Nucleus accumbens (tissue), 56 donors: ENCODE data around the gene LITAF.
A peak's percentile ranks its signal among the peaks of the same experiment; 100 is the strongest.
"Not testable (repeated sequence)": the region's sequence is repeated elsewhere in the genome, so short reads cannot be mapped to it uniquely, and the experiment has no call there.

Experiments
- DNase-seq, 56 donors: peaks; one replicate each; lab custom pipeline; 2025; lab: John Stamatoyannopoulos, UW

The LITAF gene

DNA sequence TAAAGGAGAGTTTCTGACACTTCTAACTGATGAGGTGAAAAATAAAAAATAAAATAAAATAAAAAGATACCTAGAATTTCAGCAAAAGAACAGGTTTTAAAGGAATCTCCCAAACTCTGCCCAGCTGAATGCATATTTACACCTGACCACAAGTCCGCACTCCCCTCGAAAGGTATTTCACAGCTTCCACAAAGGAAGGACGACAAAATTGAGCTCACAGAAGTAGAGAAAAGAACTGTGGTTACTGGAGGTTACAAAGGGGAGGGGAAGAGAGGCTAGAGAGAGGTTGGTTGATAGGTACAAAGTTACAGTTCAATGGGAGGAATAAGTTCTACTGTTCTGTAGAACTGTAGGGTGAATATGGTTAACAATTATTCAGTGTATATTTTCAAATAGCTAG lies 5.0 kb downstream of the LITAF start:
- DNase-seq, result no peak

DNA sequence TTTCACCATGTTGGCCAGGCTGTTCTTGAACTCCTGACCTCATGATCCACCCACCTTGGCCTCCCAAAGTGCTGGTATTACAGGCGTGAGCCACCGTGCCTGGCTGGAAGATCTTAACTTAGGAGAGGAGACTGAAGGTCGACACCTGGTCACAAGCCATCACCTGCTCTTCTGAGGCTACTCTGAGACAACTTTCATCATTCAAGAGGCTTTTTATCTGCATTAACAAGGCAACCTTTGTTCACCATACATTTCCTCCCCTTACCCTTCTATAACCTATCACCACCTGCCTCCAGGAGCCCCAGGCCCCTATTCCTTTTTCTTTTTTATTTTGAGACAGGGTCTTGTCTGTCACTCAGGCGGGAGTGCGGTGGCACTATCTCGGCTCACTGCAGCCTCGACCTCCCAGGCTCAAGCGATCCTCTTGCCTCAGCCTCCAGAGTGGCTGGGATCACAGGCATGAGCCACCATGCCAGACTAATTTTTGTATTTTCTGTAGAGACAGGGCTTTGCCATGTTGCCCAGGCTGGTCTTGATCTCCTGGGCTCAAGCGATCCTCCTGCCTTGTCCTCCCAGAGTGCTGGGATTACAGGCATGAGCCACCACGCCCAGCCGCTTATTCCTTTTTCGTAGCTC lies 6.2 kb downstream of the LITAF start:
- no peak for DNase-seq

DNA sequence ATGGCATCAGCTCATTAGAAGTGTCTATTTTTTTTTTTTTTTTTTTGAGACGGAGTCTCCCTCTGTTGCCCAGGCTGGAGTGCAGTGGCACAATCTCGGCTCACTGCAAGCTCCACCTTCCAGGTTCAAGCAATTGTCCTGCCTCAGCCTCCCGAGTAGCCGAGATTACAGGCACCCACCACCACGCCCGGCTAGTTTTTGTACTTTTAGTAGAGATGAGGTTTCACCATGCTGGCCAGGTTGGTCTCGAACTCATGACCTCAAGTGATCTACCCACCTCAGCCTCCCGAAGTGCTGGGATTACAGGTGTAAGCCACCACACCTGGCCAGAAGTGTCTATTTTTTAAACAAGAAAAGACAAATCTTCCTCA lies 9.4 kb downstream of the LITAF start:
- not testable (repeated sequence) for DNase-seq

DNA sequence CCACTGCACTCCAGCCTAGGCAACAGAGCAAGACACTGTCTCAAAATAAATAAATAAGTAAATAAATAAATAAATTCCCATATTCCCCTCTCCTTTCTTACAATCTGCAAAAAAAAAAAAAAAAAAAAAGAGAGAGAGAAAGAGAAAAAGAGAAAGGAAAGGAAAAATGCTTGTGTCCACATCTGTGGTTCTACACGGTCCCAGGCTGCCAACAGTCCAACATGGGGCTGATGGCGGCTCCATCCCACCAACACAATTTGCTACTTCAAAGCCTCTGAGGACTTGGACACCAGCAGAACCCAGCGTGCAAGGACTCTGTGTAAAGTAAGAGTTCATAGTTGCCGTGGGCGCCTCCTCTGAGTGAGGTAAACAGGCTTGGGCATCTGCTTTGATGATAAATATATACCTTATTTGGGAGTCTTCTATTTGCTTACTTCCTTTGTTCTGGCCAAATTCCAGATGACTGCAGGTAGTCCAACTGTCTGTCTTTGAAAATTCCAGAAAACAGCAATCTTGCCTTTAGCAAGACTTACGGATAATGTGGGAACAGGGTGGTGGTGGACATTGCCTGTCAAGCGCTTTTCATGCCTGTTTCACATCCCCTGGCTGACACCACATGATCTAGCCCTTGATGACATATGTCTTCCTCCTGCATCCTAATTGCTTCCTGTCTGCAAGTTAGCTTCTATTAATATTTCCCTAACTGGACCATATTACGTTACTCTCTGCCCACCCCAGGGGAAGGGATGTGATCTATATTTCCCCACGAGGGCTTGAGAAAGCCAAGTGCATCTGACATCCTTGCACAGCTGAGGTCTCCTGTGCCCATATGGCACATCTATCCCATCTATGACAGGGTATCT lies 10.1 kb downstream of the LITAF start:
- DNase-seq, result peak in 2 of 56 donors; percentile 12 to 27

DNA sequence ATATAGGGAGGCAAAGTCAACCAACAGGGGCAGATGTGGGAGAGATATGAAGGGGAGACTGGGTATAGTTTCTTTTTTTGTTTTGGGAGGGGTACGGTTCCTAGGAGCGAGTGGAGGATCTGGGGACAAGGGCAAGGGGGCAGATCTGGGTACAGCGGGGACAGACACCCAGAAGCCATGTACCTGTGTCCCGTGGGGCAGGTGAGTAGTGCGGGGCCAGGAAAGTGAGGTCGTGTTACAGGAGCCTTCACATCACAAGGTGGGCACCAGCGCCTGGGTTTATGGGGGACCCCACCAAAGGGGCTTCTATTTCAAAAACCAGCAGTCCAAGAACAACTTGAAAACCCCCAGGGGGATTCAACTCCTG lies 11.5 kb downstream of the LITAF start:
- no peak for DNase-seq

DNA sequence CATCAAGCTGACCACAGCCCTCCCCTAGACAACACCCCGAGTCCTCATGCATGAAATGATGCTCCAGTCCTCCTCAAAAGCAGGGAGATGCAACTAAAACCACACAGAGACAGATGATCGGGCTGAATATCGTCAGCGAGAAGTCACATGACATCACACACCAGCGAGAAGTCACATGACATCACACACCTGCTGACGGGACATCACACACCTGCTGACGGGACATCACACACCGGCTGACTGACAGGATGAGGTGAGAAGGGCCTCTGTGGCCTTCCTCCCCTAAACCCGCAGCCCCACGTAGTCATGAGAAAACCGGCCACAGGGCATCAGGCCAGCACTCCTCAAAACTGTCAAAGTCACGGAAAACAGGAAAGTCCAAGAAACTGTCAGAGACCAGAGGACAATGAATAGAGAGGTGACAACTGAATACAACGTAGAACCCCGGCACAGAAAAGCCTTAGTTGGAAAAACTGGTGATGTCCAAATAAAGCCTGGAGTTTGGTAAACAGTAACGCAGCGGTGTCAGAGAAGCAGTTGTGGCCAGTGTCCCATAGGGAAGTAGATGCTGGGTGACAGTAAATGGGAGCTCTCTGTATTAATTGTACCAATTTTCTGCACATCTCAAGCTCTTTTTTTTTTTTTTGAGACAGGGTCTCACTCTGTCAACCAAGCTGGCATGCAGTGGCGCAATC lies 14.3 kb downstream of the LITAF start:
- peak in 2 of 56 donors; percentile 10 to 19 for DNase-seq

DNA sequence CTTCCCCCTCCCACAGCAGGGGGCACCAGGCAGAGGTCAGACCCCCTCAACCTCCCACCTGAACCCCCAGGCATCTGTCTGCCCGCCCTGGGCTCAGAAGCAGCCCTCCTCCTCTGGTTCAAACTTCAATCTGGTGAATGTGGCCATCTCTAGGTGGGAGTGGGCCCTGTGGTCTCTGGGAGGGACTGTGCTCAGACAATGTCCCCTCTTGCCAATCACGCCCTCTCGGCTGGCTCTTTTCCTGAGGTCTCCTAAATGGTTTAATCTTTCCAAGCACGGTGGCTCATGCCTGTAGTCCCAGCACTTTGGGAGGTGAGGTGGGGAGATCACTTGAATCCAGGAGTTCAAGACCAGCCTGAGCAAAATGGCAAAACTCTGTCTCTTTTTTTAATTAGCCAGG lies 15.2 kb downstream of the LITAF start:
- no peak for DNase-seq

DNA sequence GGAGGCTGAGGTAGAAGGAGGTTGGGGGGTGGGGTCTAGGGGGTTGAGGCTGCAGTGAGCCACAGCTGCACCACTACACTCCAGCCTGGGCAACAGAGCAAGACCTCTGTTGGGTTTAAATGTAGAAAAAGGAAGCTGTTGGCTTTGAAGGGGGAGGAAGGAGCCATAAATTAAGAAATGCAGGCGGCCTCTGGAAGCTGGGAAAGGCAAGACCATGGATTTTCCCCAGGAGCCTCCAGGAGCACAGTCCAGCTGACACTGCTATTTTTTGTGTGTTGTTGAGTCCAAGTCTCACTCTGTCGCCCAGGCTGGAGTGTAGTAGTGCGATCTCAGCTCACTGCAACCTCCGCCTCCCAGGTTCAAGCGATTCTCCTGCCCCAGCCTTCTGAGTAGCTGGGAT lies 15.9 kb downstream of the LITAF start:
- DNase-seq, result no peak

DNA sequence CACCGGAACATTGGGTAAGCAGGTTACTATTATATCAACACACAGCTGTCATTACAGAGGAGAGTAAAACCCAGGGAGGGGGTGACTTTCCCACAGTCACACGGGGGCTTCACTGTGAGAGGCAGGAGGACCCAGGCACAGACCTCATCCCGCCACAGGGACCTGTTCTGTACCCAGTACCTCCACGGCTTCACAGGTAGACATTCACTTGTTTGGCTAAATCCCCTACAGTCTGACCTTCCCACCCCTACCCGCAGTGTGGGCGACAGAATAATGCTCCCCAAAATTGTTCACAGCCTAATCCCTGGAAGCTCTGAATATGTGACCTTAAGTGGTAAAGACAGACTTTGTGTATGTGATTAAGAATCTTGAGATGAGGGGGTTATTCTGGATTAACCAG lies 16.5 kb downstream of the LITAF start:
- no peak for DNase-seq

DNA sequence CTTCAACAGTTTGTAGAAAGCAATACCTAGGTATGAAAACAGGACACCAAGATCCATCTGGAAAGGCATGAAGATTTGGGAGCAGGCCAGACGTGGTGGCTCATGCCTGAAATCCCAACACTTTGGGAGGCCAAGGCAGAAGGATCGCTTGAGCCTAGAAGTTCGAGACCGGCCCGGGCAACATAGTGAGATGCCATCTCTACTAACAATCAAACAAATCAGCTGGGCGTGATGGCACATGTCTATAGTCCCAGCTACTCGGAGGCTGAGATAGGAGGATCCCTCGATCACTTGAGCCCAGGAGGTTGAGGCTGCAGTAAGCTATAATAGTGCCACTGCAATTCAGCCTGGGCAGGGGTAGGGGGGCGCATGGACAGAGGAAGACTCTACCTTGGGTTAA lies 20.3 kb downstream of the LITAF start:
- no peak for DNase-seq

DNA sequence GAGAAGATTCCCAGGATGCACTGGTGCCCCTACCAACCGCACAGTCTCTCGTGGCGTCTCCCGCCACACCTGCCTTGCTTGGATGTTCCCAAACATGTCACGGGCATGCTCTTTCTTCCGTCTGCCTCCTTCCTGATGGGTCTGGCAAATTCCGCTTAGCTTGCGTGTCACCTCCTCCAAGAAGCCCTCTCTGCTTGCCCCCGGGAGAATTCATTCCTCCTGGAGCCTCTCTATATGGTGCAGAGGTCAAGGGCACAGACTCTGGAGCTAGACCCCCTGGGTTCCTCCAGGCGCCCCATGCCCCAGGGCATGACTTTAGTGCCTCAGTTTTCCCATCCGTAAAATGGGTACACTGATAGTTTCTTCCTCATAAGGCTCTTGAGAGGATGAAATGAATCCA lies 21.1 kb downstream of the LITAF start:
- no peak for DNase-seq

DNA sequence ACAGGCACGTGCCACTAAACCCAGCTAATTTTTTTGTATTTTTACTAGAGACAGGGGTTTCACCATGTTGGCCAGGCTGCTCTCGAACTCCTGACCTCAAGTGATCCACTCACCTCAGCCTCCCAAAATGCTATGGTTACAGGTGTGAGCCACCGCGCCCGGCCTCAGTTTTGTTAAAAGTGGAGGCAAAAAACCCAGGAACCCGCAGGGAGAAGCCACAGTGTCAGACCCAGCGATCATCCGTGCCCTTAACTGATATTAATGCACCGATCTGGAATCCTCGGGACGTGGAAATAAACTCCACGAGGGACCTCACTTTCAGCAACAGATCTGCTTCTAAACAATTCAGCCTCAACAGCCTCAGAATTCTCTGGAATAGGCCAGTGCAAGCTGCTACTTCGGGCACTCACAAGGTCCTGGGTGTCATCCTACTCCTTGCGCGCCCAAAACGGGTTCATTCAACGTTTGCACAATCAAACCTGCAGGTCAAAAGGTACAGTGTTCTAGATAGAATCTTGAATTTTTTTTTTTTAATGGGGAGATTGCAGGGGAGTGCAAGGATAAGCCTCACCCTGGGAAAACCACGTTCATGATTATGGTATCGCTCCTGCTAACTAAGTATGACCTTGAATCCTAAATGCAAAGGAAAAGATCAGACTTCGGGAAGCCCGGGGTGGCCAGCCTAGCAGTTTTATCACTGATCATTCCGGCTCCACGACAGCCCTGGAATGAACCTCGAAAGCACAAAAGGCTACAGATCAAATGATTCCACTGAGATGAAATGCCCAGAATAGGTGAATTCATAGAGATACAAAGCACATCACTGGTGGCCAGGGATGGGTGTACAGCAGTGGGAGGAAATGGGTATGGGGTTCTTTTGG lies 22.4 kb downstream of the LITAF start:
- DNase-seq, result no peak

DNA sequence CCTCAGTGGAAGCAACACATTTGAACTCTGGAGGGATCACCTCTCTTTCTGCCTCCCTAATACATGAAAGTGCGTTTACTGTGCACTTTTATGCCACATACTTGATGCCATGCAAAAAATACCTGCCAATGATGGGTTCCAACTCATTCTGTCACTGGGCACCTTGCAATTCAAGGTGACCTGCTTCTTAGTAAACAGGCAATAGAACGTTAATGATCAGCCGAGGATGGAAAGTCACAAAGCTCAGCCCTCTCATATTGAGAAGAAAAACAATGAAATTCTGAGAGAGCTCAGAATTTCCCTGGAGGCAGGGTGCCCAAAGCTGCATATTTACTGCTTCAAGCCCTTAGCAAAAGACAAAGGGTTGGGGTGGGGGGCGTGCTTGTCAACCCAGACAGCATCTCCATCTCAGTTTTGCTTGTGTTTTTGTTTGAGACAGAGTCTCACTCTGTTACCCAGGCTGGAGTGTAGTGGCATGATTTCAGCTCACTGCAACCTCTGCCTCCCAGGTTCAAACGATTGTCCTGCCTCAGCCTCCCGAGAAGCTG lies 23.2 kb downstream of the LITAF start:
- no peak for DNase-seq

DNA sequence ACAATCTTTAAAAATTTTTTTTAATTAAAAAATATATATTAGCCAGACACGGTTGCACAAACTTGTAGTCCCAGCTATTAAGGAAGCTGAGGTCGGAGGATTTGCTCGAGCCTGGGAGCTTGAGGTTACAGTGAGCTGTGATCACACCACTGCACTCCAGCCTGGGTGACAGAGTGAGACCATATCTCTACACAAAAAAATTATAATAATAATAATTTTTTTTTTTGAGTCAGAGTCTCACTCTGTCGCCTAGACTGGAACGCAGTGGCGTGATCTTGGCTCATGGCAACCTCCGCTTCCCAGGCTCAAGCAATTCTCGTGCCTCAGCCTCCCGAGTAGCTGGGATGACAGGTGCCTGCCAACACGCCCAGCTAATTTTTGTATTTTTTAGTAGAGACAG lies 23.8 kb downstream of the LITAF start:
- DNase-seq, result no peak

DNA sequence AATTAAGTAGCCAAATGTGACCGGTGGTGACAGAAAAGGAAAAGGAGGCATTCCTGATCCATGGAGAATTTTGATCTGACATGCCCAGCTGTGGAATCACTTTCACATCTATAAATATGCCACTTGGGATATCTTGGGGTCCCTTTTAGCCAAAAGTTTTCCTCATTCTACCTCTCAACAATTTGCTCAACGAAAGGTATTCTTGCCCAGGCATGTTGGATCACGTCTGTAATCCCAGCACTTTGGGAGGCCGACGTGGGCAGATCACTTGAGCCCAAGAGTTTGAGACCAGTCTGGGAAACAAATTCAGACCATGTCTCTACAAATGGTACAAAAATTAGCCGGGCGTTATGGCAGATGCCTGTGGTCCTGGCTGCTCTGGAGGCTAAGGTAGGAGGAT lies 24.3 kb downstream of the LITAF start:
- DNase-seq, result no peak

DNA sequence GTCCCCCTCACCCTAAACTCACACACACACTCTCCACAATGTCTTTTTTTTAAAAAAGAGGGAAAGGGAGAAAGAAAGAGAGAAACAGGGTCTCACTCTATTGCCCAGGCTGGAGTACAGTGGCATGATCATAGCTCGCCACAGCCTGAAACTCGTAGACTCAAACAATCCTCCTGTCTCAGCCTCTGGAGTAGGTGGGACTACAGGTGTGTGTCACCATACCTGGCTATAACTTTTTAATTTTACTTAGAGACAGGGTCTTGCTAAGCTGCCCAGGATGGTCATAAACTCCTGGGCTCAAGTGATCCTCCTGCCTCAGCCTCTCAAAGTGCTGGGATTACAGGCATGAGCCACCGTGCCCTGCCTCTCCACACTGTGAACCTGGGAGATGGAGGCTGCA lies 24.9 kb downstream of the LITAF start:
- DNase-seq, result no peak

DNA sequence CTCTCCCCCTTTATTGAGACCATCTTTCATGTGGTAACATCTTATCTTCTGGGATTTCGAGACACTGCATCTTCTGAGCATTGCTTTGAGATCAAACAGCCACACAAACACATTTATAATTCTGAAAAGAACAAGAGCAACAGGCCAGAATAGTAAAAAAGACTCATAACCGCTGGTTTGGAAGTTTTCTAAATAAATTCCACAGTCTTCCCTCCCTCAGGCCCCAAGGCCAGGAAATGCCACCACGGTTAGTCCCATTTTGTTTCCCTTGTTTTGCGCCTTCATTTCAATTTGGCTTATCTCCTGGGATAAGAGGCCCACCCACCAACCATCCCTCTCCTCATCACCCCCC lies 25.3 kb downstream of the LITAF start:
- DNase-seq, result no peak

DNA sequence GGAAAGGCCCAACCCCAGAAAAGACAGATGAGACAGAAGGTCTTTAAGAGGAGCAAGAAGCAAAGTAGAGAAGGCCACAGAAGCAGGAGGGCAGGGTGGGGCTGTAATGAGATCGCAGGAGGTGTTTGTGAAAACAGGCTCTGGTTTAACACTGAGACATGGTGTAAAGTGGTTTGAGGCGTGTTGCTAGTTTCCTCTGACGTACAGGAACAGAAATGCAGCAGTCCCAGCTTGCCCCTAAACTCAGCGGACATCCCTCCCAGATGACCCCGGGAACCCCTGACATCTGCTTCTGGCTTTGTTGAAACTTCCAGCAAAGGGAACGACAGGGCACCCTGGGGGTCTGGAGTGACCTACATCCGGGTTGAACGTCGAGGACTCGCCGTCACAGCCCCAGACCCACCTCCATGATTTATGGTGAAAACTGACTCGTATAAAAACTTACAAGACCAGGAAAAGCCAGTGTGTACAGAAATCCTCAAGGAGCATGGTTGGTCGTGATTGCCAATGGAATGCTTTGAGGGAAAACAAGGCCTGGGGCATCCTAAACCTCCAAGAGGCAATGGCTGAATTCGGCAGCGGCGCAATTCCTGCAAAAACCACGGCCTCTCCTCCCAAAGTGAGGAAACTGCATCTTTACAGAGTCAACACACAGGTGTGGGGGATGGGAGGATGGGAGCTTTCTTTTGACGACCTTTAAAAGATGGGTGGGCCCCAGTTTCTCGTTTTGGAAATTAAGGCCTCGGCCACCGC lies 25.8 kb downstream of the LITAF start:
- no peak for DNase-seq

DNA sequence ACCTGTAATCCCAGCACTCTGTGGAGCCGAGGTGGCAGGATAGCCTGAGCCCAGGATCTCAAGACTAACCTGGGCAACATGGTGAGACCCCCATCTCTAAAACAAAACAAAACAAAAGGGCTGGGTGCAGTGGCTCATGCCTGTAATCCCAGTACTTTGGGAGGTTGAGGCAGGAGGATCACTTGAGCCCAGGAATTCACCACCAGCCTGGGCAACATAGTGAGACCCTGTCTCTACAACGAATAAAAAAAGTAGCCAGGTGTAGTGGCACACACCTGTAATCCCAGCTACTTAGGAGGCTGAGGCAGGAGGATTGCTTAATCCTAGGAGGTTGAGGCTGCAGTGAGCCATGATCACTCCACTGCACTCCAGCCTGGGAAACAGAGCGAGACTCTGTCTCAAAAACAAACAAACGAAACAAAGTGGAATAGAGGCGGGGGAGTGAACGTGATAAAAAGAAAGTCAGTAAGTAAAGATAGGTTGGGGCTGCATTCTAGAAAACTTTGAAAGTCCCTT lies 28.4 kb downstream of the LITAF start:
- DNase-seq, result not testable (repeated sequence)

DNA sequence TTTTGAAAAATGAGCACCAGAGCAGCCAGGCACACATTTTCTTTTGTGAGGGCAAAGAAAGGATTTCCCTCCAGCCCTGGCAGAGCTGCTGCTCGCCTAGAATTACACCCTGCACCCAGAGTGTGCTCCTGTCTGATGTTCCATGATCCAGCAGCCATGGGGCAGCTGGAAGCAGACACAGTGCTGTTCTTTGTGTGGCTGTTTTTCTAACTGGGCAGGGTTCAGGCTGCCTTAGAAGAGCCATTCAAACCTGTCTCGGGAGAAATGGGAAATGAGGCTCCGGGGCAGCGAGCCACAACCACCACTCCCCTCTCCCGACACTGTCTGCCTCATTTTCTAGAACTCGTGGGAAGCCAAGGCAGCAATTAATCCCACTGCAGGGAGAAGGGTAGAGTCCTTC lies 28.9 kb downstream of the LITAF start:
- peak in 55 of 56 donors; percentile 10 to 91 (median 73) for DNase-seq
